Stomach (tissue), 9 donors: ENCODE data around the gene CDCA4. TPM values are rescaled to one million over a fixed set of nuclear protein-coding genes. Genes with fewer than 3 reads are reported as not detected.

Experiments
- DNase-seq, 2 donors: peaks; one replicate each; pipeline versions ENCODE4 v3.0.0 to v3.0.0-alpha.2; 2013 to 2019
- H3K27ac ChIP-seq, 5 donors: fragments of 200-600 bp in 4 of 5; sonication (generic) in 4 of 5; one replicate each; pipeline ENCODE4 v1.5.1; 2013 to 2019; ENCODE audit warnings: mild to moderate bottlenecking in 1 of 5, moderate library complexity in 1 of 5
- H3K27me3 ChIP-seq, 3 donors: fragments of 200-600 bp; sonication (generic); one replicate each; pipeline ENCODE4 v1.5.1; 2017 to 2019; ENCODE audit warnings: mixed run types in 1 of 3
- H3K36me3 ChIP-seq, 4 donors: fragments of 200-600 bp; sonication (generic); 1 replicate in 3 of 4; 2 replicates in 1 of 4; pipeline ENCODE4 v1.5.1; 2016 to 2019
- H3K4me1 ChIP-seq, 4 donors: fragments of 200-600 bp; sonication (generic); one replicate each; pipeline ENCODE4 v1.5.1; 2016 to 2019
- H3K4me3 ChIP-seq, 4 donors: fragments of 200-600 bp; sonication (generic) in 3 of 4; one replicate each; pipeline ENCODE4 v1.5.1; 2016 to 2019; ENCODE audit warnings: mild to moderate bottlenecking in 1 of 4
- H3K9me3 ChIP-seq, 4 donors: fragments of 200-600 bp; sonication (generic); one replicate each; pipeline ENCODE4 v1.5.1; 2016 to 2019
- EP300 ChIP-seq: sonication (generic); formaldehyde crosslinking; IDR thresholded peaks from one replicate; pipeline ENCODE4 v1.6.1; 2017; ENCODE audit warnings: antibody characterized with exemption
- POLR2A ChIP-seq, 4 donors: fragments of 450-650 bp; IDR thresholded peaks; one replicate each; pipeline ENCODE4 v1.6.1; 2016; ENCODE audit warnings: antibody characterized with exemption in 4 of 4, control low read depth in 2 of 4, mild to moderate bottlenecking in 1 of 4, moderate library complexity in 1 of 4
- POLR2AphosphoS5 ChIP-seq, 3 donors: sonication (generic); formaldehyde crosslinking; IDR thresholded peaks; one replicate each; pipeline ENCODE4 v1.6.1; 2016; ENCODE audit warnings: antibody characterized with exemption in 3 of 3
- WGBS, 5 donors: extraction: QIAGEN DNeasy Blood & Tissue Kit in 3 of 5; methylation state at CpG; one replicate each; pipeline versions ENCODE4 v1.1.5 to v1.1.7; 2013 to 2018; 5-methylcytosine and 5-hydroxymethylcytosine counted together
- intact Hi-C: fragments of 100-400 bp; cut with DNase I; formaldehyde crosslinking; loops from one replicate; pipeline ENCODE4 v1.15.1; 2023; ENCODE audit warnings: low total_unique reads
- polyA plus RNA-seq, 3 donors: library from polyadenylated mRNA; stranded (reverse); fragments of 200-250 nt; gene quantifications; one replicate each; pipeline ENCODE4 v1.2.3, GENCODE V29; 2013
- total RNA-seq, 5 donors: library from RNA; depleted of rRNA; stranded (reverse); fragments of >200 nt; gene quantifications; one replicate each; pipeline versions ENCODE4 v1.1.0 to v1.2.3, GENCODE V29; 2014 to 2016
- TF ChIP-seq, protein P1 (sequence below), 7 experiments: fragments of 450-650 bp in 4 of 7; fragments of 200-600 bp in 3 of 7; sonication (generic) in 3 of 7; IDR thresholded peaks; one replicate each; pipeline ENCODE4 v1.5.1; 2016 to 2019; ENCODE audit warnings: antibody characterized with exemption in 7 of 7, control low read depth in 2 of 7, mild to moderate bottlenecking in 1 of 7
- donor health status: healthy with polysubstance abuse.
- donor health status: Bipolar disorder and iron deficiency.
- donor health status: healthy.

CDCA4 gene
- total and polyA plus RNA-seq, 8 donors: 2.9 to 12.3 (median 6.4) TPM

- Histone ChIP-seq H3K27me3 (no peaks in the 10 kb centered on the region), H3K9me3 (no peaks in the 10 kb centered on the region), H3K36me3 (peaks cover 13 to 58% (median 47%) of the 10 kb centered on the region in 4 donors), H3K4me1 (peaks cover 0 to 31% (median 13%) of the 10 kb centered on the region in 4 donors), H3K4me3 (no peak overlapping the region), H3K27ac (peak overlapping the region in 2 of 5 donors; percentile 25 to 78)
- intact Hi-C loops: no loop called here
- 69 to 88% (median 81%) methylated on average over 6 to 17 of the region's 17 CpGs for WGBS, 5 donors
- no peak for TF ChIP-seq POLR2A (IDR thresholded peaks at IDR 0.05)
- TF ChIP-seq POLR2AphosphoS5 (IDR thresholded peaks at IDR 0.05): peak in 2 of 3 donors; percentile 19 to 31
- DNase-seq: peak in 1 of 2 donors; percentile 77
These were observed 10.0 kb downstream of the CDCA4 start for GRCh38 chr14:105010891-105011291.

GRCh38 chr14:105010106-105010505 lies 10.8 kb downstream of the CDCA4 start:
- intact Hi-C loops: no loop called here
- H3K36me3 ChIP-seq: peaks cover 13 to 58% (median 47%) of the 10 kb centered on the region in 4 donors
- H3K4me3 ChIP-seq: no peak overlapping the region
- TF ChIP-seq EP300 (no peak), POLR2AphosphoS5 (IDR thresholded peaks at IDR 0.05) (no peak), POLR2A (IDR thresholded peaks at IDR 0.05) (no peak)
- TF ChIP-seq, protein P1, sequence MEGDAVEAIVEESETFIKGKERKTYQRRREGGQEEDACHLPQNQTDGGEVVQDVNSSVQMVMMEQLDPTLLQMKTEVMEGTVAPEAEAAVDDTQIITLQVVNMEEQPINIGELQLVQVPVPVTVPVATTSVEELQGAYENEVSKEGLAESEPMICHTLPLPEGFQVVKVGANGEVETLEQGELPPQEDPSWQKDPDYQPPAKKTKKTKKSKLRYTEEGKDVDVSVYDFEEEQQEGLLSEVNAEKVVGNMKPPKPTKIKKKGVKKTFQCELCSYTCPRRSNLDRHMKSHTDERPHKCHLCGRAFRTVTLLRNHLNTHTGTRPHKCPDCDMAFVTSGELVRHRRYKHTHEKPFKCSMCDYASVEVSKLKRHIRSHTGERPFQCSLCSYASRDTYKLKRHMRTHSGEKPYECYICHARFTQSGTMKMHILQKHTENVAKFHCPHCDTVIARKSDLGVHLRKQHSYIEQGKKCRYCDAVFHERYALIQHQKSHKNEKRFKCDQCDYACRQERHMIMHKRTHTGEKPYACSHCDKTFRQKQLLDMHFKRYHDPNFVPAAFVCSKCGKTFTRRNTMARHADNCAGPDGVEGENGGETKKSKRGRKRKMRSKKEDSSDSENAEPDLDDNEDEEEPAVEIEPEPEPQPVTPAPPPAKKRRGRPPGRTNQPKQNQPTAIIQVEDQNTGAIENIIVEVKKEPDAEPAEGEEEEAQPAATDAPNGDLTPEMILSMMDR (IDR thresholded peaks at IDR 0.05): no peak
- no peaks in the 10 kb centered on the region for H3K9me3 ChIP-seq
- no peaks in the 10 kb centered on the region for H3K27me3 ChIP-seq
- 87 to 91% (median 91%) methylated on average over 4 of the region's 4 CpGs for WGBS, 5 donors
- H3K4me1 ChIP-seq: peaks cover 0 to 31% (median 10%) of the 10 kb centered on the region in 4 donors
- peak overlapping the region in 1 of 5 donors; percentile 78 for H3K27ac ChIP-seq
- DNase-seq: no peak

- TF ChIP-seq POLR2A (IDR thresholded peaks at IDR 0.05) (no peak), POLR2AphosphoS5 (IDR thresholded peaks at IDR 0.05) (no peak), EP300 (no peak)
- TF ChIP-seq, protein P1 (IDR thresholded peaks at IDR 0.05): no peak
- intact Hi-C loops: no loop called here
- 94 to 98% (median 96%) methylated on average over 13 to 19 of the region's 19 CpGs for WGBS, 5 donors
- peaks cover 13 to 58% (median 47%) of the 10 kb centered on the region in 4 donors for H3K36me3 ChIP-seq
- peaks cover 0 to 18% (median 5%) of the 10 kb centered on the region in 4 donors for H3K4me1 ChIP-seq
- DNase-seq: no peak
- no peaks in the 10 kb centered on the region for H3K9me3 ChIP-seq
- H3K27ac ChIP-seq: no peak overlapping the region
- H3K27me3 ChIP-seq: no peaks in the 10 kb centered on the region
- no peak overlapping the region for H3K4me3 ChIP-seq
These were observed 13.2 kb downstream of the CDCA4 start for GRCh38 chr14:105007593-105008264.

GRCh38 chr14:105006831-105007592 lies 13.9 kb downstream of the CDCA4 start:
- H3K27ac ChIP-seq: no peak overlapping the region
- no peak for DNase-seq
- H3K4me3 ChIP-seq: no peak overlapping the region
- WGBS, 5 donors: 80 to 93% (median 89%) methylated on average over 18 to 21 of the region's 21 CpGs
- H3K36me3 ChIP-seq: peaks cover 13 to 58% (median 47%) of the 10 kb centered on the region in 4 donors
- no peaks in the 10 kb centered on the region for H3K27me3 ChIP-seq
- no peaks in the 10 kb centered on the region for H3K9me3 ChIP-seq
- TF ChIP-seq EP300 (no peak), POLR2A (IDR thresholded peaks at IDR 0.05) (no peak), POLR2AphosphoS5 (IDR thresholded peaks at IDR 0.05) (no peak)
- TF ChIP-seq, protein P1 (IDR thresholded peaks at IDR 0.05): no peak
- H3K4me1 ChIP-seq: peaks cover 0 to 11% (median 0%) of the 10 kb centered on the region in 4 donors
- intact Hi-C loops: no loop called here
